ENCODE results near the gene PLCL2.

Gene PLCL2

GRCh38 chr3:16990163-16990562 is 105.4 kb downstream of the PLCL2 start:
- no peak overlapping the region for H3K4me3 ChIP-seq (ENCODE audit: low read depth, low read length)
- DNase-seq (ENCODE audit: low read depth, low spot score) = no peak
- ChIA-PET CTCF (no interaction called here), POLR2A (no interaction called here)
- no peak for TF ChIP-seq CTCF (IDR thresholded peaks at IDR 0.05; ENCODE audit: insufficient read depth, low read length, missing control alignments)

- H3K4me3 ChIP-seq (ENCODE audit: low read depth, low read length) = no peak overlapping the region
- TF ChIP-seq CTCF (IDR thresholded peaks at IDR 0.05; ENCODE audit: insufficient read depth, low read length, missing control alignments) = no peak
- no peak for DNase-seq (ENCODE audit: low read depth, low spot score)
- POLR2A ChIA-PET = no interaction called here
- CTCF ChIA-PET = no interaction called here
Observed at GRCh38 chr3:16992198-16992597, 107.4 kb downstream of the PLCL2 start.

GRCh38 chr3:16993227-16993626 is 108.5 kb downstream of the PLCL2 start:
- POLR2A ChIA-PET = no interaction called here
- TF ChIP-seq CTCF (IDR thresholded peaks at IDR 0.05; ENCODE audit: insufficient read depth, low read length, missing control alignments) = no peak
- no peak for DNase-seq (ENCODE audit: low read depth, low spot score)
- no peak overlapping the region for H3K4me3 ChIP-seq (ENCODE audit: low read depth, low read length)
- CTCF ChIA-PET = interaction anchor here (0.8 to 0.9 kb wide), 2 partner anchors 37 to 393 kb away, joined by 3 read pairs; no protein-coding TSS in a partner anchor

- H3K4me3 ChIP-seq (ENCODE audit: low read depth, low read length) = no peak overlapping the region
- no peak for DNase-seq (ENCODE audit: low read depth, low spot score)
- ChIA-PET POLR2A (no interaction called here), CTCF (interaction anchor here (1.1 kb wide), 1 partner anchor 16 kb away, joined by 3 read pairs; no protein-coding TSS in a partner anchor)
- TF ChIP-seq CTCF (IDR thresholded peaks at IDR 0.05; ENCODE audit: insufficient read depth, low read length, missing control alignments) = no peak
Observed at GRCh38 chr3:16994854-16995525, 110.2 kb downstream of the PLCL2 start.

- CTCF ChIA-PET = no interaction called here
- no peak for TF ChIP-seq CTCF (IDR thresholded peaks at IDR 0.05; ENCODE audit: insufficient read depth, low read length, missing control alignments)
- H3K4me3 ChIP-seq (ENCODE audit: low read depth, low read length) = no peak overlapping the region
- POLR2A ChIA-PET = no interaction called here
- DNase-seq (ENCODE audit: low read depth, low spot score) = no peak
Observed at GRCh38 chr3:16995601-16996000, 110.8 kb downstream of the PLCL2 start.

GRCh38 chr3:16998236-16998923 is 113.6 kb downstream of the PLCL2 start:
- no peak for DNase-seq (ENCODE audit: low read depth, low spot score)
- CTCF ChIA-PET = no interaction called here
- no peak overlapping the region for H3K4me3 ChIP-seq (ENCODE audit: low read depth, low read length)
- no peak for TF ChIP-seq CTCF (IDR thresholded peaks at IDR 0.05; ENCODE audit: insufficient read depth, low read length, missing control alignments)
- POLR2A ChIA-PET = no interaction called here
